LNCaP clone FGC (cell line): ENCODE data around the gene PLAC8L1.

Experiments used
- DNase-seq: peaks from one replicate; pipeline ENCODE4 v3.0.0-alpha.2; 2011; ENCODE audit warnings: low read depth
- H3K4me3 ChIP-seq: 2 replicates; pipeline ENCODE4 v1.5.1; 2011; ENCODE audit warnings: mild to moderate bottlenecking, low read depth, low read length, control low read depth
- CTCF ChIP-seq: IDR thresholded peaks from 2 replicates; pipeline ENCODE4 v1.5.1; 2012; ENCODE audit warnings: mild to moderate bottlenecking; ENCODE audit not compliant: control insufficient read depth, insufficient read depth; ENCODE audit errors: extremely low read depth

PLAC8L1 gene

GRCh38 chr5:146101646-146102045 lies 3.7 kb downstream of the PLAC8L1 start:
- H3K4me3 ChIP-seq = no peak overlapping the region
- no peak for TF ChIP-seq CTCF
- DNase-seq = no peak

- TF ChIP-seq CTCF = no peak
- H3K4me3 ChIP-seq = no peak overlapping the region
- no peak for DNase-seq
Observed at GRCh38 chr5:146098047-146098446, 7.3 kb downstream of the PLAC8L1 start.

GRCh38 chr5:146091881-146092280 lies 13.5 kb downstream of the PLAC8L1 start:
- H3K4me3 ChIP-seq = no peak overlapping the region
- DNase-seq = no peak
- TF ChIP-seq CTCF = no peak

GRCh38 chr5:146089287-146089686 lies 16.1 kb downstream of the PLAC8L1 start:
- no peak overlapping the region for H3K4me3 ChIP-seq
- no peak for DNase-seq
- TF ChIP-seq CTCF = no peak

- DNase-seq = no peak
- no peak for TF ChIP-seq CTCF
Observed at GRCh38 chr5:146088098-146088497, 17.3 kb downstream of the PLAC8L1 start.

GRCh38 chr5:146084376-146084775 lies 21.0 kb downstream of the PLAC8L1 start:
- DNase-seq = no peak
- TF ChIP-seq CTCF = no peak
- no peak overlapping the region for H3K4me3 ChIP-seq

More at GRCh38 chr5:146088098-146088497, 17.3 kb downstream of the PLAC8L1 start:
- H3K4me3 ChIP-seq = no peak overlapping the region

- no peak overlapping the region for H3K4me3 ChIP-seq
- no peak for DNase-seq
- no peak for TF ChIP-seq CTCF
Observed at GRCh38 chr5:146082798-146083197, 22.6 kb downstream of the PLAC8L1 start.
